DOHH2 (cell line): Measurements from ENCODE around the gene KRTAP2-3.

Source experiments
- EZH2phosphoT487 ChIP-seq: fragments of 200-600 bp; sonication (generic); IDR thresholded peaks from 2 replicates; pipeline ENCODE4 v1.6.1; 2017; ENCODE audit warnings: borderline replicate concordance, mild to moderate bottlenecking, antibody characterized with exemption, low read length, moderate library complexity, mixed read lengths
- TF ChIP-seq, protein P1 (sequence below): fragments of 200-600 bp; sonication (generic); IDR thresholded peaks from one replicate; pipeline ENCODE4 v1.5.1; 2014; ENCODE audit warnings: antibody characterized with exemption, mild to moderate bottlenecking, low read depth, low read length; ENCODE audit not compliant: poor library complexity, severe bottlenecking

DNA sequence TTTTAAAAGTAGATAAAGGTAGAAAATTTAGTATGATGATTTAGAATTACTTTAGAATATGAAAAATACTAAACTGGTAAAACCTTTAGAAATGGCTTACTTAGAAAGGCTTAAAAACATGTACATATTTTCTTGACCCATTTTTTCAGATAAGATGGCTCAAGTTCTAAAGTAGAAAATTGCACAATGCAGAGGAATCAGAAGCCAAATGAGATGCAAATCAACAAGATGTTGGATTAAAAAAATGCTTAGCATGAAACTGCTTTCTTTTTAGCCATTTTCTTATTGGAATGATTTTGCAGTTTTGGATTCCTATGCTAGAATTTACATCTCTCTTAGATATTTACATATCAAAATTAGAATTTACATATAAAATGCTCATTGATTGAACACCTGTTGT is 49.5 kb downstream of the KRTAP2-3 start:
- TF ChIP-seq, protein P1, sequence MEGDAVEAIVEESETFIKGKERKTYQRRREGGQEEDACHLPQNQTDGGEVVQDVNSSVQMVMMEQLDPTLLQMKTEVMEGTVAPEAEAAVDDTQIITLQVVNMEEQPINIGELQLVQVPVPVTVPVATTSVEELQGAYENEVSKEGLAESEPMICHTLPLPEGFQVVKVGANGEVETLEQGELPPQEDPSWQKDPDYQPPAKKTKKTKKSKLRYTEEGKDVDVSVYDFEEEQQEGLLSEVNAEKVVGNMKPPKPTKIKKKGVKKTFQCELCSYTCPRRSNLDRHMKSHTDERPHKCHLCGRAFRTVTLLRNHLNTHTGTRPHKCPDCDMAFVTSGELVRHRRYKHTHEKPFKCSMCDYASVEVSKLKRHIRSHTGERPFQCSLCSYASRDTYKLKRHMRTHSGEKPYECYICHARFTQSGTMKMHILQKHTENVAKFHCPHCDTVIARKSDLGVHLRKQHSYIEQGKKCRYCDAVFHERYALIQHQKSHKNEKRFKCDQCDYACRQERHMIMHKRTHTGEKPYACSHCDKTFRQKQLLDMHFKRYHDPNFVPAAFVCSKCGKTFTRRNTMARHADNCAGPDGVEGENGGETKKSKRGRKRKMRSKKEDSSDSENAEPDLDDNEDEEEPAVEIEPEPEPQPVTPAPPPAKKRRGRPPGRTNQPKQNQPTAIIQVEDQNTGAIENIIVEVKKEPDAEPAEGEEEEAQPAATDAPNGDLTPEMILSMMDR = no peak
- TF ChIP-seq EZH2phosphoT487 = no peak
